Measurements from ENCODE around the gene EIF4A3.

Gene EIF4A3

GRCh38 chr17:80111702-80112470, 35.0 kb downstream of the EIF4A3 start:
- no peak for DNase-seq

- no peak for DNase-seq
Observed at GRCh38 chr17:80110927-80111701, 35.8 kb downstream of the EIF4A3 start.

DNA sequence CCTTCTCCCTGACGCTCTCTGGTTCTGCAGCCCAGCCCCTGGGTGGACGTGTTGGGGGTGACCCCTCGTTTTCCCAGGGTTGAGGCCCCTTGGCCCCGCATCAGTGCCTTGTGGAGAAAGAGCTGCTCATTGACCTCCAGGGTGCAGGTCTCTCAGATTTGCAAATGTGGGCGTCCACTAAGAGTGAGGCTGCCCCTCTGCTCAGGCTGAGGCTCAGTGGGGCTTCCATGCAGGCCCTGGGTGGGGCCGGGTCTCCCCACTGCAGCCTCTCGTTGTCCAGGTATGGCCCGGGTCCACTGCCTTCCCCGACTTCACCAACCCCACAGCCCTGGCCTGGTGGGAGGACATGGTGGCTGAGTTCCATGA, 36.5 kb downstream of the EIF4A3 start:
- DNase-seq, result no peak

GRCh38 chr17:80109713-80110446, 37.0 kb downstream of the EIF4A3 start:
- no peak for DNase-seq

GRCh38 chr17:80109066-80109660, 37.8 kb downstream of the EIF4A3 start:
- no peak for DNase-seq

DNA sequence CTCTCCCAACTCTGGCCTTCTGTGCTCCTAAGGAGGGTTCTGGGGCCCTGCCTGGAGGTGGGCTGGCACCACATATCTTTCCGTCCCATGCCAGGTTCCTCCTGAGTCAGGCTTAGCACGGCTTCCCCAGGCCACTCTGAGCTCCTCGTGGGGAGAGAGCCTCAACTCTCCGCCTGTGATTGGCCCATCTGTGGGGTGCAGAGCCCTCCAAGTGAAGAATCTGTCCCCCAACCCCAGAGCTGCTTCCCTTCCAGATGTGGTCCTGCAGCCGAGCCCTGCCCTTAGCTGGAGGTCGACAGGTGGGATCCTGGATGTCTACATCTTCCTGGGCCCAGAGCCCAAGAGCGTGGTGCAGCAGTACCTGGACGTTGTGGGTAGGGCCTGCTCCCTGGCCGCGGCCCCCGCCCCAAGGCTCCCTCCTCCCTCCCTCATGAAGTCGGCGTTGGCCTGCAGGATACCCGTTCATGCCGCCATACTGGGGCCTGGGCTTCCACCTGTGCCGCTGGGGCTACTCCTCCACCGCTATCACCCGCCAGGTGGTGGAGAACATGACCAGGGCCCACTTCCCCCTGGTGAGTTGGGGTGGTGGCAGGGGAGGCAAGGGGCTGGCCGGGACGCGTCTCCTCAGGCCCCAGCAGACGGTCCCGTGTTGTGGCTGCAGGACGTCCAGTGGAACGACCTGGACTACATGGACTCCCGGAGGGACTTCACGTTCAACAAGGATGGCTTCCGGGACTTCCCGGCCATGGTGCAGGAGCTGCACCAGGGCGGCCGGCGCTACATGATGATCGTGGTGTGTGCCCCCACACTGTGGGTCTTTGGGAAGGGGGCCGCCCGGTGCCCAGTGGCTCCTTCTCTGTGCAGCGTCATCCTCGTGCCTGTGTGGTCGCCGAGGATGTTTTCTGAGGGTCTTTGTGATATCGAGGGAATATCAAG, 38.6 kb downstream of the EIF4A3 start:
- no peak for DNase-seq

GRCh38 chr17:80107231-80108021, 39.5 kb downstream of the EIF4A3 start:
- DNase-seq, result no peak

DNA sequence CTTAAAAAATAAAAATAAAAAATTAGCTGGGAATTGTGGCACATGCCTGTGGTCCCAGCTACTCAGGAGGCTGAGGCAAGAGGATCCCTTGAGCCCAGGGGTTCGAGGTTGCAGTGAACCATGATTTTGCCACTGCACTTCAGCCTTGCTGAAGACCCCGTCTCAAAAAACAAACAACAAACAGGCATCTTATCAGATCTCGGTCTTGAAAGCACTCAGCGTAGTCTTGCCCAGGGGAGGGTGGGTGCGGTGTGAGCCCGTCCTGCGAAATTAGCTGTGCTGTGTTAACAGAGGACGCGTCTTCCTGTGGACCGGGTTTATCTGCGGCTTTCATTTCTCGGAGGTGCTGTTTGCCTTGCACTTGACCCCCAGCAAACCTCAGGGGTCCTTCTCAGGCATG, 40.2 kb downstream of the EIF4A3 start:
- no peak for DNase-seq

DNA sequence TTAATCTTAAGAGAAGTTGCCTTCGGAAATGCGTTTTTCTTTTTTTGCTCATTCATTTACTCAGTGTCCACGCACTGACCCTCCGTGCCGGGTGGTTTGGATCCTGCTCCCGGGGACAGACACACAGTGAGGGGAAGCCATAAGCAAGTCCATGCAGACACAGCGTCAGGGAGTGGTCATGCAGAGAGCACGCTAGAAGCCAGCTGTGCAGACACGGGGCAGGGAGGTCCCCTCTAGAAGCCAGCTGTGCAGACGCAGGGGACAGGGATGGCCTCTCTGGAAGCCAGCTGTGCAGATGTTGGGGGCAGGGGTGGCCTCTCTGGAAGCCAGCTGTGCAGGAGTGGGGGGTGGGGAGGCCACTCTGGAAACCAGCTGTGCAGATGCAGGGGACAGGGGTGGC, 40.8 kb downstream of the EIF4A3 start:
- DNase-seq, result no peak

DNA sequence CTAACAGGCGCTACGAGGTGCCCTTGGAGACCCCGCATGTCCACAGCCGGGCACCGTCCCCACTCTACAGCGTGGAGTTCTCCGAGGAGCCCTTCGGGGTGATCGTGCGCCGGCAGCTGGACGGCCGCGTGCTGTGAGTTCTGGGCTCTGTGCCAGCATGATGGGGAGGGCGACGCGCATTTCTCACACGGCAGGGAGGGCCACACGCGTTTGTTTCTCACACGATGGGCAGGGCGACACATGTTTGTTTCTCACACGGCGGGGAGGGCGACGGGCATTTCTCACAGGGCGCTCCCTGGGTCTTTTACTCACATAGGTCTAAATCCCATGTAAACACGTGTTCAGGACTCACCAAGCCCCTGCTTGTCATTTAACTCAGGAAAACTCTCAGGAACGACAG, 41.2 kb downstream of the EIF4A3 start:
- no peak for DNase-seq

GRCh38 chr17:80104956-80105375, 42.0 kb downstream of the EIF4A3 start:
- DNase-seq, result no peak

DNA sequence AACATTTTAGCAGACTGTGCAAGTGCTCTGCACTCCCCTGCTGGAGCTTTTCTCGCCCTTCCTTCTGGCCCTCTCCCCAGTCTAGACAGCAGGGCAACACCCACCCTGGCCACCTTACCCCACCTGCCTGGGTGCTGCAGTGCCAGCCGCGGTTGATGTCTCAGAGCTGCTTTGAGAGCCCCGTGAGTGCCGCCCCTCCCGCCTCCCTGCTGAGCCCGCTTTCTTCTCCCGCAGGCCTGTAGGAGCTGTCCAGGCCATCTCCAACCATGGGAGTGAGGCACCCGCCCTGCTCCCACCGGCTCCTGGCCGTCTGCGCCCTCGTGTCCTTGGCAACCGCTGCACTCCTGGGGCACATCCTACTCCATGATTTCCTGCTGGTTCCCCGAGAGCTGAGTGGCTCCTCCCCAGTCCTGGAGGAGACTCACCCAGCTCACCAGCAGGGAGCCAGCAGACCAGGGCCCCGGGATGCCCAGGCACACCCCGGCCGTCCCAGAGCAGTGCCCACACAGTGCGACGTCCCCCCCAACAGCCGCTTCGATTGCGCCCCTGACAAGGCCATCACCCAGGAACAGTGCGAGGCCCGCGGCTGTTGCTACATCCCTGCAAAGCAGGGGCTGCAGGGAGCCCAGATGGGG, 42.5 kb downstream of the EIF4A3 start:
- DNase-seq, result no peak

DNA sequence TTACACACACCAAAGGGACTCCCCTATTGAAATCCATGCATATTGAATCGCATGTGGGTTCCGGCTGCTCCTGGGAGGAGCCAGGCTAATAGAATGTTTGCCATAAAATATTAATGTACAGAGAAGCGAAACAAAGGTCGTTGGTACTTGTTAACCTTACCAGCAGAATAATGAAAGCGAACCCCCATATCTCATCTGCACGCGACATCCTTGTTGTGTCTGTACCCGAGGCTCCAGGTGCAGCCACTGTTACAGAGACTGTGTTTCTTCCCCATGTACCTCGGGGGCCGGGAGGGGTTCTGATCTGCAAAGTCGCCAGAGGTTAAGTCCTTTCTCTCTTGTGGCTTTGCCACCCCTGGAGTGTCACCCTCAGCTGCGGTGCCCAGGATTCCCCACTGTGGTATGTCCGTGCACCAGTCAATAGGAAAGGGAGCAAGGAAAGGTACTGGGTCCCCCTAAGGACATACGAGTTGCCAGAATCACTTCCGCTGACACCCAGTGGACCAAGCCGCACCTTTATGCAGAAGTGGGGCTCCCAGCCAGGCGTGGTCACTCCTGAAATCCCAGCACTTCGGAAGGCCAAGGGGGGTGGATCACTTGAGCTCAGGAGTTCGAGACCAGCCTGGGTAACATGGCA, 43.4 kb downstream of the EIF4A3 start:
- no peak for DNase-seq

DNA sequence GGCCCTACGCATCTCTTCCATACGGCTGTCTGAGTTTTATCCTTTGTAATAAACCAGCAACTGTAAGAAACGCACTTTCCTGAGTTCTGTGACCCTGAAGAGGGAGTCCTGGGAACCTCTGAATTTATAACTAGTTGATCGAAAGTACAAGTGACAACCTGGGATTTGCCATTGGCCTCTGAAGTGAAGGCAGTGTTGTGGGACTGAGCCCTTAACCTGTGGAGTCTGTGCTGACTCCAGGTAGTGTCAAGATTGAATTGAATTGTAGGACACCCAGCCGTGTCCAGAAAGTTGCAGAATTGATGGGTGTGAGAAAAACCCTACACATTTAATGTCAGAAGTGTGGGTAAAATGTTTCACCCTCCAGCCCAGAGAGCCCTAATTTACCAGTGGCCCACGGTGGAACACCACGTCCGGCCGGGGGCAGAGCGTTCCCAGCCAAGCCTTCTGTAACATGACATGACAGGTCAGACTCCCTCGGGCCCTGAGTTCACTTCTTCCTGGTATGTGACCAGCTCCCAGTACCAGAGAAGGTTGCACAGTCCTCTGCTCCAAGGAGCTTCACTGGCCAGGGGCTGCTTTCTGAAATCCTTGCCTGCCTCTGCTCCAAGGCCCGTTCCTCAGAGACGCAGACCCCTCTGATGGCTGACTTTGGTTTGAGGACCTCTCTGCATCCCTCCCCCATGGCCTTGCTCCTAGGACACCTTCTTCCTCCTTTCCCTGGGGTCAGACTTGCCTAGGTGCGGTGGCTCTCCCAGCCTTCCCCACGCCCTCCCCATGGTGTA, 44.1 kb downstream of the EIF4A3 start:
- no peak for DNase-seq

DNA sequence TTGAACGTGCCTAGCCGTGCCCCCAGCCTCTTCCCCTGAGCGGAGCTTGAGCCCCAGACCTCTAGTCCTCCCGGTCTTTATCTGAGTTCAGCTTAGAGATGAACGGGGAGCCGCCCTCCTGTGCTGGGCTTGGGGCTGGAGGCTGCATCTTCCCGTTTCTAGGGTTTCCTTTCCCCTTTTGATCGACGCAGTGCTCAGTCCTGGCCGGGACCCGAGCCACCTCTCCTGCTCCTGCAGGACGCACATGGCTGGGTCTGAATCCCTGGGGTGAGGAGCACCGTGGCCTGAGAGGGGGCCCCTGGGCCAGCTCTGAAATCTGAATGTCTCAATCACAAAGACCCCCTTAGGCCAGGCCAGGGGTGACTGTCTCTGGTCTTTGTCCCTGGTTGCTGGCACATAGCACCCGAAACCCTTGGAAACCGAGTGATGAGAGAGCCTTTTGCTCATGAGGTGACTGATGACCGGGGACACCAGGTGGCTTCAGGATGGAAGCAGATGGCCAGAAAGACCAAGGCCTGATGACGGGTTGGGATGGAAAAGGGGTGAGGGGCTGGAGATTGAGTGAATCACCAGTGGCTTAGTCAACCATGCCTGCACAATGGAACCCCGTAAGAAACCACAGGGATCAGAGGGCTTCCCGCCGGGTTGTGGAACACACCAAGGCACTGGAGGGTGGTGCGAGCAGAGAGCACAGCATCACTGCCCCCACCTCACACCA, 44.8 kb downstream of the EIF4A3 start:
- no peak for DNase-seq

DNA sequence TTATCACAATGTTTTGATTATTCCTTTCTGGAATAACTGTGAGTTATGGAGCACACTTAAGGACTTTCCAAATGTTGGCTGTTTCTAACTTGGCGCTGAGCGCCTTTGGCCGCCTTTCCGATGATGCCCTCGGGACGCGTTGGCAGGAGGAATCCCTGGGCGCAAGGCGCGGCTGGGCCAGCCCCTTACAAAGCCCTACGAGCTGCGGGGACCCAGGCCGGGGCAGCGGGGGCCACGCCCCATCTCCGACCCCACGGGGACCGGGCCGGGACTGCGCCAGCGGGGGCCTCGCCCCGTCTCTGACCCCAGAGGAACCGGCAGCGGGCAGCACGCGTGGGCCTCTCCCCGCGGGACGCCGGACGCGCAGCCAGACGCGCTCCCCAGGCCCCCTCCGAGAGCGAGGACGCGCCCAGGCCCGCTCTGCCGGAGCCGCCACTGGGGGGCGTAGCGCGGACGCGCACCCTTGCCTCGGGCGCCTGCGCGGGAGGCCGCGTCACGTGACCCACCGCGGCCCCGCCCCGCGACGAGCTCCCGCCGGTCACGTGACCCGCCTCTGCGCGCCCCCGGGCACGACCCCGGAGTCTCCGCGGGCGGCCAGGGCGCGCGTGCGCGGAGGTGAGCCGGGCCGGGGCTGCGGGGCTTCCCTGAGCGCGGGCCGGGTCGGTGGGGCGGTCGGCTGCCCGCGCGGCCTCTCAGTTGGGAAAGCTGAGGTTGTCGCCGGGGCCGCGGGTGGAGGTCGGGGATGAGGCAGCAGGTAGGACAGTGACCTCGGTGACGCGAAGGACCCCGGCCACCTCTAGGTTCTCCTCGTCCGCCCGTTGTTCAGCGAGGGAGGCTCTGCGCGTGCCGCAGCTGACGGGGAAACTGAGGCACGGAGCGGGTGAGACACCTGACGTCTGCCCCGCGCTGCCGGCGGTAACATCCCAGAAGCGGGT, 45.6 kb downstream of the EIF4A3 start, which contains the start of gene GAA:
Gene GAA (plus strand): TSS at position 571 of the 935 bp plus-strand sequence. CDS start 3,006 bp downstream, outside the sequence.
- peak; percentile 61 for DNase-seq

GRCh38 chr17:80100035-80100323, 46.9 kb downstream of the EIF4A3 start:
- DNase-seq, result no peak

Data from amniotic stem cell (primary cell).